Endothelial cell of umbilical vein (primary cell): ENCODE data around the gene GRM7.

Source experiments
- EZH2 ChIP-seq: IDR thresholded peaks from 2 replicates; pipeline ENCODE4 v1.6.1; 2012; ENCODE audit warnings: borderline replicate concordance, low read depth, mild to moderate bottlenecking, moderate library complexity, low read length, inconsistent platforms; ENCODE audit not compliant: severe bottlenecking
- POLR2A ChIP-seq: IDR thresholded peaks from 2 replicates; pipeline ENCODE4 v1.6.1; 2012; ENCODE audit warnings: low read depth, mild to moderate bottlenecking, control low read depth, low read length
- POLR2AphosphoS5 ChIP-seq: IDR thresholded peaks from 2 replicates; pipeline ENCODE4 v1.6.1; 2012; ENCODE audit warnings: low read depth, mild to moderate bottlenecking, control low read depth, low read length, moderate library complexity; ENCODE audit not compliant: insufficient read depth
- TF ChIP-seq, protein P1 (sequence below), 2 donors: IDR thresholded peaks; 1 replicate in 1 of 2; 2 replicates in 1 of 2; pipeline ENCODE4 v1.5.1; 2011; ENCODE audit warnings: low read length in 2 of 2, mild to moderate bottlenecking in 2 of 2, moderate library complexity in 2 of 2, control low read depth in 1 of 2, inconsistent platforms in 1 of 2, low read depth in 1 of 2; ENCODE audit not compliant: insufficient read depth in 1 of 2; ENCODE audit errors: extremely low read depth in 1 of 2

DNA sequence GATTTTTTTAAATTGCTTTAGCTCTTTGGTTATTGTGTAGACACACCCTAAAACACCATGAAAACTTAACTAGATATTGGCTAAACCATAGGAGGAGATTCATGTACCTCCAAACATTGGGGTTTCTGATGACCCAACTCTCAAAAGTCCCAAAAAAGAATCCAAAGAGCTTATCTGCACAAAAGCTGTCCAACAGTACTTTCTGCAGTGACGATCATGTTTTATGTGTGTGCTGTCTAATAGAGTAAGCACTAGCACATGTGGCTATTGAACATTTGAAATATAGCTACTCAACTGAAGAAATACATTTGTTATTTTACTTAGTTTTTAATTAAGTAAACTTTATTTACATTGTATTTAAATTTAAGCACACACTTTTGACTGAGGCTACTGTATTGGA is 822.5 kb downstream of the GRM7 start:
- TF ChIP-seq POLR2A (no peak), EZH2 (no peak), POLR2AphosphoS5 (no peak)
- TF ChIP-seq, protein P1, sequence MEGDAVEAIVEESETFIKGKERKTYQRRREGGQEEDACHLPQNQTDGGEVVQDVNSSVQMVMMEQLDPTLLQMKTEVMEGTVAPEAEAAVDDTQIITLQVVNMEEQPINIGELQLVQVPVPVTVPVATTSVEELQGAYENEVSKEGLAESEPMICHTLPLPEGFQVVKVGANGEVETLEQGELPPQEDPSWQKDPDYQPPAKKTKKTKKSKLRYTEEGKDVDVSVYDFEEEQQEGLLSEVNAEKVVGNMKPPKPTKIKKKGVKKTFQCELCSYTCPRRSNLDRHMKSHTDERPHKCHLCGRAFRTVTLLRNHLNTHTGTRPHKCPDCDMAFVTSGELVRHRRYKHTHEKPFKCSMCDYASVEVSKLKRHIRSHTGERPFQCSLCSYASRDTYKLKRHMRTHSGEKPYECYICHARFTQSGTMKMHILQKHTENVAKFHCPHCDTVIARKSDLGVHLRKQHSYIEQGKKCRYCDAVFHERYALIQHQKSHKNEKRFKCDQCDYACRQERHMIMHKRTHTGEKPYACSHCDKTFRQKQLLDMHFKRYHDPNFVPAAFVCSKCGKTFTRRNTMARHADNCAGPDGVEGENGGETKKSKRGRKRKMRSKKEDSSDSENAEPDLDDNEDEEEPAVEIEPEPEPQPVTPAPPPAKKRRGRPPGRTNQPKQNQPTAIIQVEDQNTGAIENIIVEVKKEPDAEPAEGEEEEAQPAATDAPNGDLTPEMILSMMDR (IDR thresholded peaks at IDR 0.05; ENCODE audit: extremely low read depth in 1 of 2, insufficient read depth in 1 of 2, low read depth in 1 of 2, low read length in 2 of 2): no peak
